ENCODE data around the gene KCTD3.

The KCTD3 gene

DNA sequence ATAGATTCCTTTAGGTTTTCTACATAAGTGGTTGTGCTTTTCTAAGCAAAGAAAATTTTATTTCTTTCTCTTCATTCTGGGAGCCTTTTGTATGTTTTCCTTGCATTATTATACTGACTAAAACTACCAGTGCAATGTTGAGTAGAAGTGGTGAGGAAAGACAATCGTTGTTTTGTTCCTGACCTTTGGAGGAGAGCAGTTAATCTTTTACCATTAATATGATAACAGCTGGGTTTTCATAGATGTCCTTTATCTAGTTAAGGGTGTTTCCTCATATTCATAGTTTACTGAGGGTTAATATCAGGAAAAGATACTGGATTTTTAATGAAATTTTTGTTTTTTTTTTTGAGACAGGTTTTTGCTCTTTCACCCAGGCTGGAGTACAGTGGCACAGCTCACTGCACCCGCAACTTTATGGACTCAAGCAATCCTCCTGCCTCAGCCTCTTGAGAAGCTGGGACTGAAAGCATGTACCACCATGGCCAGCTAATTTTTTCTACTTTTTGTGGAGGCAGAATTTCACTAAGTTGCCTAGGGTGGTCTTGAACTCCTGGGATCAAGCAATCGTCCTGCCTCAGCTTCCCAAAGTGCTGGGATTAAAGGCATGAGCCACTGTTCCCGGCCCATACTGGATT is 9.0 kb upstream of the KCTD3 start:
- ChIA-PET POLR2A (interaction anchor here (1.4 kb wide), 1 partner anchor 9 kb away, joined by 4 read pairs; the partner anchor contains the start of gene KCTD3), CTCF (no interaction called here)
- Histone ChIP-seq H3K27ac (ENCODE audit: extremely low read depth, low read depth, low read length) (no peak overlapping the region), H3K4me1 (ENCODE audit: control insufficient read depth, insufficient read depth, low read length) (no peaks in the 10 kb centered on the region), H3K9me3 (ENCODE audit: control insufficient read depth, insufficient read depth, low read depth, low read length) (no peaks in the 10 kb centered on the region), H3K36me3 (ENCODE audit: control insufficient read depth in 2 of 2, insufficient read depth in 1 of 2, low read length in 2 of 2) (no peaks in the 10 kb centered on the region), H3K4me3 (ENCODE audit: low read depth, low read length) (no peak overlapping the region)
- TF ChIP-seq ZNF302 (tag by site-specific recombination; IDR thresholded peaks at IDR 0.05; ENCODE audit: low read depth) (no peak), YY1 (tag by site-specific recombination; IDR thresholded peaks at IDR 0.05) (no peak), HOXC10 (CRISPR knock-in tag; IDR thresholded peaks at IDR 0.05) (no peak), ZNF549 (tag by site-specific recombination; IDR thresholded peaks at IDR 0.05) (no peak)
- TF ChIP-seq, protein P1, sequence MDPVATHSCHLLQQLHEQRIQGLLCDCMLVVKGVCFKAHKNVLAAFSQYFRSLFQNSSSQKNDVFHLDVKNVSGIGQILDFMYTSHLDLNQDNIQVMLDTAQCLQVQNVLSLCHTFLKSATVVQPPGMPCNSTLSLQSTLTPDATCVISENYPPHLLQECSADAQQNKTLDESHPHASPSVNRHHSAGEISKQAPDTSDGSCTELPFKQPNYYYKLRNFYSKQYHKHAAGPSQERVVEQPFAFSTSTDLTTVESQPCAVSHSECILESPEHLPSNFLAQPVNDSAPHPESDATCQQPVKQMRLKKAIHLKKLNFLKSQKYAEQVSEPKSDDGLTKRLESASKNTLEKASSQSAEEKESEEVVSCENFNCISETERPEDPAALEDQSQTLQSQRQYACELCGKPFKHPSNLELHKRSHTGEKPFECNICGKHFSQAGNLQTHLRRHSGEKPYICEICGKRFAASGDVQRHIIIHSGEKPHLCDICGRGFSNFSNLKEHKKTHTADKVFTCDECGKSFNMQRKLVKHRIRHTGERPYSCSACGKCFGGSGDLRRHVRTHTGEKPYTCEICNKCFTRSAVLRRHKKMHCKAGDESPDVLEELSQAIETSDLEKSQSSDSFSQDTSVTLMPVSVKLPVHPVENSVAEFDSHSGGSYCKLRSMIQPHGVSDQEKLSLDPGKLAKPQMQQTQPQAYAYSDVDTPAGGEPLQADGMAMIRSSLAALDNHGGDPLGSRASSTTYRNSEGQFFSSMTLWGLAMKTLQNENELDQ (tag by site-specific recombination; IDR thresholded peaks at IDR 0.05; ENCODE audit: low read depth), result no peak
- TF ChIP-seq, protein P2, sequence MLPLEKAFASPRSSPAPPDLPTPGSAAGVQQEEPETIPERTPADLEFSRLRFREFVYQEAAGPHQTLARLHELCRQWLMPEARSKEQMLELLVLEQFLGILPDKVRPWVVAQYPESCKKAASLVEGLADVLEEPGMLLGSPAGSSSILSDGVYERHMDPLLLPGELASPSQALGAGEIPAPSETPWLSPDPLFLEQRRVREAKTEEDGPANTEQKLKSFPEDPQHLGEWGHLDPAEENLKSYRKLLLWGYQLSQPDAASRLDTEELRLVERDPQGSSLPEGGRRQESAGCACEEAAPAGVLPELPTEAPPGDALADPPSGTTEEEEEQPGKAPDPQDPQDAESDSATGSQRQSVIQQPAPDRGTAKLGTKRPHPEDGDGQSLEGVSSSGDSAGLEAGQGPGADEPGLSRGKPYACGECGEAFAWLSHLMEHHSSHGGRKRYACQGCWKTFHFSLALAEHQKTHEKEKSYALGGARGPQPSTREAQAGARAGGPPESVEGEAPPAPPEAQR (tag by site-specific recombination; IDR thresholded peaks at IDR 0.05), result no peak

DNA sequence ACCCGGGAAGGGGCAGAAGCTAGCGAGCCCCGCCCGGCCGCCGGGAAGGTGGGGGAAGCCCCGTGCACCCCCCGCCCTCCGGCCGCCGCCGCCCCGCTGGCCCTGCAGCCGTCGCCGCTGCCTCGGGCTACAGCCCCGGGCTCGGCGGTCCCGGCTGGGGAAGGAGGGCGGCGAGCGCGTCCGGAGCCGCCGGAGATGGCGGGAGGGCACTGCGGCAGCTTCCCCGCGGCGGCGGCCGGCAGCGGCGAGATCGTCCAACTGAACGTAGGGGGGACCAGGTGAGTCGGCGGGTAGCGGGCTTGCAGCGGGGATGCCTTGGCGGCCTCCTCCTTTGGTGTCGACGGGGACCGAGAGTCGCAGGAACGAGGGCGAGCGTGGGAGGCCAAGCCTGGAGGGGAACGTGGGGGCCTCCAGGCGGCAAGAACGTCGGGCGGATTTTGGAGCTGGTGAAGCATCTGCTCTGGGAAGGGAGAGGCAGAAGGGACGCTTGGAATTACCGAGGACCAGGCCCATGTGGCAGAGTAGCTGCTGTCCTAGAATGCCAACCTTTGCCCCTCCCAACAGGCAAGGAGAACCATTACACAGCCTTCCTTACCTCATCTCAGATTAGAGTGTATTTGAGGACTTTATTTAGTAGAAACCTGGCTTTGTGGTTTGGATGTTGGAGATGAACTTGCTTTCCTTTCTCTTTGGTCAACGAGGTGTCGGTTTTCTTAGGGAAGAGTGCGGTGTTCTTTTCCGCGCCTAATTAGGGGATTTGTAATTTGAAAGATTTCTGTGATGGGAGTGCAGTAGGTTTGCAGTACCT is 591 bp downstream of the KCTD3 start:
- Histone ChIP-seq H3K4me1 (ENCODE audit: control insufficient read depth, insufficient read depth, low read length) (peaks cover 9% of the 10 kb centered on the region; the same call in 1 of the 2 replicates), H3K4me3 (ENCODE audit: low read depth, low read length) (peak overlapping the region; percentile 81), H3K9me3 (ENCODE audit: control insufficient read depth, insufficient read depth, low read depth, low read length) (no peaks in the 10 kb centered on the region), H3K36me3 (ENCODE audit: control insufficient read depth in 2 of 2, insufficient read depth in 1 of 2, low read length in 2 of 2) (no peaks in the 10 kb centered on the region), H3K27ac (ENCODE audit: extremely low read depth, low read depth, low read length) (peak overlapping the region; percentile 97)
- POLR2A ChIA-PET, result interaction anchor here (0.6 to 1.9 kb wide), 5 partner anchors 10 to 101 kb away, joined by 3 to 7 read pairs (median 4); no protein-coding TSS in a partner anchor
- CTCF ChIA-PET, result interaction anchor here (0.9 kb wide), 1 partner anchor 26 kb away, joined by 3 read pairs; no protein-coding TSS in a partner anchor
- TF ChIP-seq, protein P3, sequence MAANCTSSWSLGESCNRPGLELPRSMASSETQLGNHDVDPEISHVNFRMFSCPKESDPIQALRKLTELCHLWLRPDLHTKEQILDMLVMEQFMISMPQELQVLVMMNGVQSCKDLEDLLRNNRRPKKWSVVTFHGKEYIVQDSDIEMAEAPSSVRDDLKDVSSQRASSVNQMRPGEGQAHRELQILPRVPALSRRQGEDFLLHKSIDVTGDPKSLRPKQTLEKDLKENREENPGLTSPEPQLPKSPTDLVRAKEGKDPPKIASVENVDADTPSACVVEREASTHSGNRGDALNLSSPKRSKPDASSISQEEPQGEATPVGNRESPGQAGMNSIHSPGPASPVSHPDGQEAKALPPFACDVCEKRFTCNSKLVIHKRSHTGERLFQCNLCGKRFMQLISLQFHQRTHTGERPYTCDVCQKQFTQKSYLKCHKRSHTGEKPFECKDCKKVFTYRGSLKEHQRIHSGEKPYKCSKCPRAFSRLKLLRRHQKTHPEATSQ (tag by site-specific recombination; IDR thresholded peaks at IDR 0.05), result 0 out of 2 replicates have a peak, but pooled peaks have one; percentile 76
- TF ChIP-seq, protein P4, sequence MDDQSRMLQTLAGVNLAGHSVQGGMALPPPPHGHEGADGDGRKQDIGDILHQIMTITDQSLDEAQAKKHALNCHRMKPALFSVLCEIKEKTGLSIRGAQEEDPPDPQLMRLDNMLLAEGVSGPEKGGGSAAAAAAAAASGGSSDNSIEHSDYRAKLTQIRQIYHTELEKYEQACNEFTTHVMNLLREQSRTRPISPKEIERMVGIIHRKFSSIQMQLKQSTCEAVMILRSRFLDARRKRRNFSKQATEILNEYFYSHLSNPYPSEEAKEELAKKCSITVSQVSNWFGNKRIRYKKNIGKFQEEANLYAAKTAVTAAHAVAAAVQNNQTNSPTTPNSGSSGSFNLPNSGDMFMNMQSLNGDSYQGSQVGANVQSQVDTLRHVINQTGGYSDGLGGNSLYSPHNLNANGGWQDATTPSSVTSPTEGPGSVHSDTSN (CRISPR knock-in tag; IDR thresholded peaks at IDR 0.05), result no peak
- TF ChIP-seq, protein P5, sequence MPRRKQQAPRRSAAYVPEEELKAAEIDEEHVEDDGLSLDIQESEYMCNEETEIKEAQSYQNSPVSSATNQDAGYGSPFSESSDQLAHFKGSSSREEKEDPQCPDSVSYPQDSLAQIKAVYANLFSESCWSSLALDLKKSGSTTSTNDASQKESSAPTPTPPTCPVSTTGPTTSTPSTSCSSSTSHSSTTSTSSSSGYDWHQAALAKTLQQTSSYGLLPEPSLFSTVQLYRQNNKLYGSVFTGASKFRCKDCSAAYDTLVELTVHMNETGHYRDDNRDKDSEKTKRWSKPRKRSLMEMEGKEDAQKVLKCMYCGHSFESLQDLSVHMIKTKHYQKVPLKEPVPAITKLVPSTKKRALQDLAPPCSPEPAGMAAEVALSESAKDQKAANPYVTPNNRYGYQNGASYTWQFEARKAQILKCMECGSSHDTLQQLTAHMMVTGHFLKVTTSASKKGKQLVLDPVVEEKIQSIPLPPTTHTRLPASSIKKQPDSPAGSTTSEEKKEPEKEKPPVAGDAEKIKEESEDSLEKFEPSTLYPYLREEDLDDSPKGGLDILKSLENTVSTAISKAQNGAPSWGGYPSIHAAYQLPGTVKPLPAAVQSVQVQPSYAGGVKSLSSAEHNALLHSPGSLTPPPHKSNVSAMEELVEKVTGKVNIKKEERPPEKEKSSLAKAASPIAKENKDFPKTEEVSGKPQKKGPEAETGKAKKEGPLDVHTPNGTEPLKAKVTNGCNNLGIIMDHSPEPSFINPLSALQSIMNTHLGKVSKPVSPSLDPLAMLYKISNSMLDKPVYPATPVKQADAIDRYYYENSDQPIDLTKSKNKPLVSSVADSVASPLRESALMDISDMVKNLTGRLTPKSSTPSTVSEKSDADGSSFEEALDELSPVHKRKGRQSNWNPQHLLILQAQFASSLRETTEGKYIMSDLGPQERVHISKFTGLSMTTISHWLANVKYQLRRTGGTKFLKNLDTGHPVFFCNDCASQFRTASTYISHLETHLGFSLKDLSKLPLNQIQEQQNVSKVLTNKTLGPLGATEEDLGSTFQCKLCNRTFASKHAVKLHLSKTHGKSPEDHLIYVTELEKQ (tag by site-specific recombination; IDR thresholded peaks at IDR 0.05; ENCODE audit: borderline replicate concordance), result no peak
- TF ChIP-seq, protein P6, sequence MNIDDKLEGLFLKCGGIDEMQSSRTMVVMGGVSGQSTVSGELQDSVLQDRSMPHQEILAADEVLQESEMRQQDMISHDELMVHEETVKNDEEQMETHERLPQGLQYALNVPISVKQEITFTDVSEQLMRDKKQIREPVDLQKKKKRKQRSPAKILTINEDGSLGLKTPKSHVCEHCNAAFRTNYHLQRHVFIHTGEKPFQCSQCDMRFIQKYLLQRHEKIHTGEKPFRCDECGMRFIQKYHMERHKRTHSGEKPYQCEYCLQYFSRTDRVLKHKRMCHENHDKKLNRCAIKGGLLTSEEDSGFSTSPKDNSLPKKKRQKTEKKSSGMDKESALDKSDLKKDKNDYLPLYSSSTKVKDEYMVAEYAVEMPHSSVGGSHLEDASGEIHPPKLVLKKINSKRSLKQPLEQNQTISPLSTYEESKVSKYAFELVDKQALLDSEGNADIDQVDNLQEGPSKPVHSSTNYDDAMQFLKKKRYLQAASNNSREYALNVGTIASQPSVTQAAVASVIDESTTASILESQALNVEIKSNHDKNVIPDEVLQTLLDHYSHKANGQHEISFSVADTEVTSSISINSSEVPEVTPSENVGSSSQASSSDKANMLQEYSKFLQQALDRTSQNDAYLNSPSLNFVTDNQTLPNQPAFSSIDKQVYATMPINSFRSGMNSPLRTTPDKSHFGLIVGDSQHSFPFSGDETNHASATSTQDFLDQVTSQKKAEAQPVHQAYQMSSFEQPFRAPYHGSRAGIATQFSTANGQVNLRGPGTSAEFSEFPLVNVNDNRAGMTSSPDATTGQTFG (tag by site-specific recombination; IDR thresholded peaks at IDR 0.05; ENCODE audit: borderline replicate concordance), result no peak
- TF ChIP-seq ZNF530 (tag by site-specific recombination; IDR thresholded peaks at IDR 0.05; ENCODE audit: low read depth), result no peak
- no peak for TF ChIP-seq HOXA7 (CRISPR knock-in tag; IDR thresholded peaks at IDR 0.05; ENCODE audit: borderline replicate concordance)
- no peak for TF ChIP-seq MEIS1 (CRISPR knock-in tag; IDR thresholded peaks at IDR 0.05; ENCODE audit: borderline replicate concordance)
- no peak; the same call in 1 of the 2 replicates for TF ChIP-seq YY1 (tag by site-specific recombination; IDR thresholded peaks at IDR 0.05)
- TF ChIP-seq SETDB1 (IDR thresholded peaks at IDR 0.05; ENCODE audit: insufficient read length, low read length), result no peak
- TF ChIP-seq ZNF555 (tag by site-specific recombination; conservative IDR thresholded peaks at IDR 0.05), result no peak
- TF ChIP-seq ZNF776 (tag by site-specific recombination; IDR thresholded peaks at IDR 0.05; ENCODE audit: borderline replicate concordance), result no peak
- TF ChIP-seq ZNF514 (tag by site-specific recombination; IDR thresholded peaks at IDR 0.05), result no peak
- TF ChIP-seq ZNF701 (tag by site-specific recombination; IDR thresholded peaks at IDR 0.05), result no peak
